Endodermal cell (in vitro differentiated cells): ENCODE measurements around the gene YBX3. TPM values are rescaled to one million over a fixed set of nuclear protein-coding genes. Genes with fewer than 3 reads are reported as not detected.

Experiments
- DNase-seq: peaks from one replicate; pipeline ENCODE4 v3.0.0-alpha.2; 2017
- H3K27ac ChIP-seq: 2 replicates; pipeline ENCODE4 v1.5.1; 2013; ENCODE audit warnings: mild to moderate bottlenecking, low read depth, low read length, moderate library complexity
- H3K27me3 ChIP-seq: 2 replicates; pipeline ENCODE4 v1.6.1; 2013; ENCODE audit warnings: mild to moderate bottlenecking, low read length, moderate library complexity; ENCODE audit not compliant: insufficient read depth, control insufficient read depth, poor library complexity, severe bottlenecking
- H3K36me3 ChIP-seq: 2 replicates; pipeline ENCODE4 v1.7.0; 2013; ENCODE audit warnings: mild to moderate bottlenecking, low read length, moderate library complexity; ENCODE audit not compliant: control insufficient read depth, insufficient read depth
- H3K4me1 ChIP-seq: one replicate; pipeline ENCODE4 v1.7.0; 2013; ENCODE audit warnings: low read length; ENCODE audit not compliant: control insufficient read depth, insufficient read depth
- H3K4me3 ChIP-seq: 2 replicates; pipeline ENCODE4 v1.5.1; 2013; ENCODE audit warnings: mild to moderate bottlenecking, low read length, moderate library complexity
- H3K9ac ChIP-seq: 2 replicates; pipeline ENCODE4 v1.6.1; 2013; ENCODE audit warnings: mild to moderate bottlenecking, low read length, moderate library complexity; ENCODE audit not compliant: poor library complexity, severe bottlenecking; ENCODE audit errors: extremely low read depth
- H3K9me3 ChIP-seq: 2 replicates; pipeline ENCODE4 v1.6.1; 2013; ENCODE audit warnings: mild to moderate bottlenecking, low read length, moderate library complexity; ENCODE audit not compliant: control insufficient read depth
- H3K27ac Mint-ChIP-seq: 2 replicates; pipeline ENCODE4 v1.8.0; 2020; ENCODE audit warnings: mixed read lengths
- H3K27me3 Mint-ChIP-seq: 2 replicates; pipeline ENCODE4 v1.8.0; 2021; ENCODE audit warnings: mild to moderate bottlenecking, mixed read lengths; ENCODE audit not compliant: insufficient read depth
- H3K36me3 Mint-ChIP-seq: 2 replicates; pipeline ENCODE4 v1.8.0; 2020; ENCODE audit warnings: low read depth, mixed read lengths
- H3K4me1 Mint-ChIP-seq: 2 replicates; pipeline ENCODE4 v1.8.0; 2020; ENCODE audit warnings: mixed read lengths
- H3K4me3 Mint-ChIP-seq: 2 replicates; pipeline ENCODE4 v1.8.0; 2020; ENCODE audit warnings: mild to moderate bottlenecking, moderate library complexity, mixed read lengths
- H3K9me3 Mint-ChIP-seq: 2 replicates; pipeline ENCODE4 v1.8.0; 2020; ENCODE audit warnings: mild to moderate bottlenecking, mixed read lengths
- WGBS, 2 experiments: methylation state at CpG; one replicate each; pipeline versions ENCODE4 v1.1.5 to v1.1.7; 2013; ENCODE audit warnings: missing lambda C conversion rate in 2 of 2, mixed read lengths in 1 of 2; ENCODE audit not compliant: insufficient coverage in 1 of 2, insufficient read length in 1 of 2; 5-methylcytosine and 5-hydroxymethylcytosine counted together
- total RNA-seq, 2 donors: library from RNA; stranded (reverse); fragmentation: NEBNext Ultra II Directional in 1 of 2; extraction: Animal tissue kit (Norgen Biotek cat#: 25700) in 1 of 2; gene quantifications; 2 replicates in 1 of 2; 3 replicates in 1 of 2; pipeline ENCODE4 v1.2.1, GENCODE V29; 2021
- TF ChIP-seq, protein P1 (sequence below): fragments of 200-600 bp; sonication (generic); conservative IDR thresholded peaks from 2 replicates; pipeline ENCODE4 v1.5.0; 2021; ENCODE audit warnings: antibody characterized with exemption, mild to moderate bottlenecking

The YBX3 gene
- total RNA-seq, 2 donors from 2014 or later, result 251 to 419 TPM

DNA sequence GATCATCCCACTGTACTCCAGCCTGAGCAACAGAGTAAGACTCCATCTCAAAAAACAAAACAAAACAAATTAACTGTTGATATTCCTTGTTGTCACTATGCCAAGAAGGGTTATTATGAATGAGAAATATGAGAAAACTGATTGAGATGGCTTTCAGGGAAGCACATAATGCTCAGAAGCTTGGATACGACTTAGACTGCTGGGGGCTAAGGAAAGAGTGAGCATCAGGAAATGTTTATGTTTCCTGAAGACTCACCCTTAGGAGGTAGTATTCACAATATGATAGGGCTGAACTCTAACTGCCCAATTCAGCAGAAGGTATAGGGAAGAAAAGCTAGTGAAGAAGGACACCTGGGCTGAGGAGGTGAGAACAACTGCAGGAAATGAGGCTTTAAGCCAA lies 55.5 kb downstream of the YBX3 start:
- Mint-ChIP-seq H3K27me3 (peaks cover under 1% of the 10 kb centered on the region), H3K4me3 (no peak overlapping the region), H3K36me3 (no peaks in the 10 kb centered on the region), H3K27ac (no peak overlapping the region), H3K9me3 (no peaks in the 10 kb centered on the region), H3K4me1 (no peaks in the 10 kb centered on the region)
- Histone ChIP-seq H3K9ac (no peak overlapping the region), H3K4me3 (no peak overlapping the region), H3K4me1 (no peaks in the 10 kb centered on the region), H3K36me3 (no peaks in the 10 kb centered on the region), H3K9me3 (no peaks in the 10 kb centered on the region), H3K27ac (no peak overlapping the region), H3K27me3 (no peaks in the 10 kb centered on the region)
- TF ChIP-seq, protein P1, sequence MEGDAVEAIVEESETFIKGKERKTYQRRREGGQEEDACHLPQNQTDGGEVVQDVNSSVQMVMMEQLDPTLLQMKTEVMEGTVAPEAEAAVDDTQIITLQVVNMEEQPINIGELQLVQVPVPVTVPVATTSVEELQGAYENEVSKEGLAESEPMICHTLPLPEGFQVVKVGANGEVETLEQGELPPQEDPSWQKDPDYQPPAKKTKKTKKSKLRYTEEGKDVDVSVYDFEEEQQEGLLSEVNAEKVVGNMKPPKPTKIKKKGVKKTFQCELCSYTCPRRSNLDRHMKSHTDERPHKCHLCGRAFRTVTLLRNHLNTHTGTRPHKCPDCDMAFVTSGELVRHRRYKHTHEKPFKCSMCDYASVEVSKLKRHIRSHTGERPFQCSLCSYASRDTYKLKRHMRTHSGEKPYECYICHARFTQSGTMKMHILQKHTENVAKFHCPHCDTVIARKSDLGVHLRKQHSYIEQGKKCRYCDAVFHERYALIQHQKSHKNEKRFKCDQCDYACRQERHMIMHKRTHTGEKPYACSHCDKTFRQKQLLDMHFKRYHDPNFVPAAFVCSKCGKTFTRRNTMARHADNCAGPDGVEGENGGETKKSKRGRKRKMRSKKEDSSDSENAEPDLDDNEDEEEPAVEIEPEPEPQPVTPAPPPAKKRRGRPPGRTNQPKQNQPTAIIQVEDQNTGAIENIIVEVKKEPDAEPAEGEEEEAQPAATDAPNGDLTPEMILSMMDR, result no peak
- 84 to 100% methylated on average over 1 of the region's 1 CpG for WGBS, 2 experiments
- DNase-seq, result no peak

DNA sequence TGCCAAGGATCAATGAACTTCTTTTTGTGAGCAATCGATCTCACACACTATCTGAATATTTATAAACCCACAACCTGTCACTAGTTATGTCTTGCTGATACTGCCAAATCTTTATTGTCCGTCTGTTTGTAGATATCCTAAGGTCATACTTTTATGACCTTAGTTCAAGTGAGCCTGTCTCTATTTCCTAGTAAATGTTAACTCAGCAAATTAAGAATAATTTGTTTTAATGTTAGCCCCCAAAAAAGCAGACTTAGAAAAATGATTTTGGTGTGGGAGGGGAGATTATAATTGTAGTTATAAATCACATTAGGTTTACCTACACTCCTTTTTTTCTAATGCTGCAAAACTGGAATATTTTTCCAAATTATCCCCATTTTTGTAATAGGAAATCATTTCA lies 58.6 kb downstream of the YBX3 start:
- WGBS, 2 experiments, result 87 to 95% methylated on average over 2 of the region's 2 CpGs
- H3K4me3 ChIP-seq, result no peak overlapping the region
- no peaks in the 10 kb centered on the region for H3K27me3 ChIP-seq
- peaks cover 4% of the 10 kb centered on the region for H3K9me3 Mint-ChIP-seq
- no peak overlapping the region for H3K27ac Mint-ChIP-seq
- DNase-seq, result no peak
- H3K9me3 ChIP-seq, result no peaks in the 10 kb centered on the region
- H3K4me1 ChIP-seq, result no peaks in the 10 kb centered on the region
- H3K4me3 Mint-ChIP-seq, result no peak overlapping the region
- no peaks in the 10 kb centered on the region for H3K27me3 Mint-ChIP-seq
- no peaks in the 10 kb centered on the region for H3K36me3 ChIP-seq
- no peak overlapping the region for H3K9ac ChIP-seq
- TF ChIP-seq, protein P1, result no peak
- H3K4me1 Mint-ChIP-seq, result no peaks in the 10 kb centered on the region
- no peak overlapping the region for H3K27ac ChIP-seq
- no peaks in the 10 kb centered on the region for H3K36me3 Mint-ChIP-seq

DNA sequence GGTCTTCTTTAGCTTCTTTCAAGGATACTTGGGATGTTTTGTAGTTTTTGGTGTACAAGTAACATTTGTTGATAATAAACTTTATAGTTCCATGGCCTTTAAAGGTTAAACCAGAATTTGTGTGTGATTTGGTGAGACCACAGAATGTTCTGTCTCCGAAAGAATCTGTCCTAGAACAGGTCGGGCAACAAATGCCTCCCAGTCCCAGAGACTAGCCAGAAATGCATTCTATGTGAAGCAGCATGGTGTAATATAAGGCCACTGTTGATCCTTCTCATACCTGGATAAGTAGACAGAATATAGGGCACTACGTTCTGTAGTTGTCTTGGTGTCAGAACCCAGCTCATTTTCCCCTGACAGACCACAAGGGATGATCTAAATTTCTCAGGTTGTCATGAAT lies 59.3 kb downstream of the YBX3 start:
- H3K36me3 Mint-ChIP-seq, result no peaks in the 10 kb centered on the region
- Histone ChIP-seq H3K4me3 (no peak overlapping the region), H3K9ac (no peak overlapping the region), H3K4me1 (no peaks in the 10 kb centered on the region), H3K9me3 (no peaks in the 10 kb centered on the region), H3K36me3 (no peaks in the 10 kb centered on the region), H3K27me3 (no peaks in the 10 kb centered on the region), H3K27ac (no peak overlapping the region)
- H3K27me3 Mint-ChIP-seq, result no peaks in the 10 kb centered on the region
- H3K4me1 Mint-ChIP-seq, result no peaks in the 10 kb centered on the region
- no peak overlapping the region for H3K27ac Mint-ChIP-seq
- H3K9me3 Mint-ChIP-seq, result peaks cover 9% of the 10 kb centered on the region
- DNase-seq, result no peak
- H3K4me3 Mint-ChIP-seq, result no peak overlapping the region
- TF ChIP-seq, protein P1, result no peak
- 93 to 100% methylated on average over 2 to 3 of the region's 3 CpGs for WGBS, 2 experiments
